Activated CD8-positive, alpha-beta T cell treated with anti-CD3 and anti-CD28 coated beads for 36 hours (primary cell): ENCODE measurements around the gene EXOSC6. TPM values are rescaled to one million over a fixed set of nuclear protein-coding genes. Genes with fewer than 3 reads are reported as not detected.
"Not testable (repeated sequence)": the region's sequence is repeated elsewhere in the genome, so short reads cannot be mapped to it uniquely, and the experiment has no call there.

Source experiments
- ATAC-seq: fragments of 200-7000 bp; cut with Tn5 transposase; one replicate; pipeline ENCODE4 v1.10.0; 2021; ENCODE audit warnings: mild to moderate bottlenecking, moderate library complexity
- CTCF ChIA-PET: fragments of 350-600 bp; sonication (Branson Sonifier 250); formaldehyde crosslinking; loops from one replicate; lab custom pipeline; 2021; ENCODE audit warnings: antibody characterized with exemption; lab: Charles Lee
- POLR2A ChIA-PET: fragments of 350-600 bp; sonication (Branson Sonifier 250); formaldehyde crosslinking; loops from one replicate; lab custom pipeline; 2021; ENCODE audit warnings: antibody characterized with exemption; lab: Charles Lee
- DNase-seq: peaks from one replicate; pipeline ENCODE4 v3.0.0-alpha.2; 2020
- H3K27ac Mint-ChIP-seq: one replicate; pipeline ENCODE4 v1.8.0; 2021; ENCODE audit warnings: mild to moderate bottlenecking, mixed read lengths
- H3K27me3 Mint-ChIP-seq: one replicate; pipeline ENCODE4 v1.8.0; 2021; ENCODE audit warnings: mixed read lengths
- H3K36me3 Mint-ChIP-seq: one replicate; pipeline ENCODE4 v1.8.0; 2021; ENCODE audit warnings: low read depth, mixed read lengths
- H3K4me1 Mint-ChIP-seq: one replicate; pipeline ENCODE4 v1.8.0; 2021; ENCODE audit warnings: low read depth, mixed read lengths
- H3K4me3 Mint-ChIP-seq: one replicate; pipeline ENCODE4 v1.8.0; 2021; ENCODE audit warnings: mild to moderate bottlenecking, moderate library complexity, mixed read lengths
- H3K9me3 Mint-ChIP-seq: one replicate; pipeline ENCODE4 v1.8.0; 2021; ENCODE audit warnings: mixed read lengths
- CTCF ChIP-seq: fragments of 200-600 bp; IDR thresholded peaks from one replicate; pipeline ENCODE4 v1.8.0; 2022; ENCODE audit warnings: antibody characterized with exemption, mild to moderate bottlenecking
- intact Hi-C: fragments of 100-400 bp; cut with micrococcal nuclease; formaldehyde crosslinking; loops from one replicate; pipeline ENCODE4 v1.10.0; 2022
- total RNA-seq, 2 experiments: library from RNA; stranded (reverse); gene quantifications; one replicate each; pipeline ENCODE4 v1.2.3, GENCODE V29; 2021

EXOSC6 gene
- total RNA-seq, 2 experiments from 2014 or later: 23.6 to 25.0 TPM

- ChIA-PET CTCF (interaction anchor here (0.6 to 3.0 kb wide), 18 partner anchors 7 to 312 kb away, joined by 3 to 52 read pairs (median 4); partner anchors contain the start of genes AARS1 and EXOSC6), POLR2A (interaction anchor here (0.8 to 1.6 kb wide), 4 partner anchors 13 to 272 kb away, joined by 3 to 4 read pairs (median 3); partner anchors contain the start of genes AARS1 and EXOSC6)
- Mint-ChIP-seq H3K27ac (no peak overlapping the region), H3K36me3 (peaks cover 64% of the 10 kb centered on the region), H3K4me3 (no peak overlapping the region), H3K4me1 (no peaks in the 10 kb centered on the region), H3K9me3 (no peaks in the 10 kb centered on the region), H3K27me3 (no peaks in the 10 kb centered on the region)
- DNase-seq (no peak), ATAC-seq (peak; percentile 58)
- peak; percentile 68 for TF ChIP-seq CTCF
- intact Hi-C loops: no loop called here
Observed at GRCh38 chr16:70267516-70267915, 15.8 kb upstream of the EXOSC6 start.

- peaks cover 55% of the 10 kb centered on the region for H3K36me3 Mint-ChIP-seq
- H3K4me3 Mint-ChIP-seq, DNase-seq, intact Hi-C loops, H3K9me3 Mint-ChIP-seq, H3K27ac Mint-ChIP-seq, H3K27me3 Mint-ChIP-seq, H3K4me1 Mint-ChIP-seq, ATAC-seq: not testable (repeated sequence)
- CTCF ChIA-PET: interaction anchor here (1.0 to 1.3 kb wide), 3 partner anchors 7 to 8 kb away, joined by 3 to 6 read pairs (median 4); partner anchors contain the start of gene EXOSC6
- POLR2A ChIA-PET: interaction anchor here (4.7 kb wide), 1 partner anchor 9 kb away, joined by 28 read pairs; the partner anchor contains the start of gene EXOSC6
Observed at GRCh38 chr16:70259903-70260302, 8.2 kb upstream of the EXOSC6 start.

- CTCF ChIA-PET: interaction anchor here (1.3 kb wide), 1 partner anchor 8 kb away, joined by 6 read pairs; no protein-coding TSS in a partner anchor
- Mint-ChIP-seq H3K9me3 (no peaks in the 10 kb centered on the region), H3K27ac (no peak overlapping the region), H3K4me1 (no peaks in the 10 kb centered on the region), H3K27me3 (no peaks in the 10 kb centered on the region), H3K36me3 (peaks cover 52% of the 10 kb centered on the region), H3K4me3 (no peak overlapping the region)
- DNase-seq: no peak
- no peak for TF ChIP-seq CTCF
- no peak for ATAC-seq
- intact Hi-C loops: no loop called here
- POLR2A ChIA-PET: no interaction called here
Observed at GRCh38 chr16:70258946-70259345, 7.2 kb upstream of the EXOSC6 start.

- DNase-seq (no peak), ATAC-seq (no peak)
- Mint-ChIP-seq H3K4me1 (no peaks in the 10 kb centered on the region), H3K27me3 (no peaks in the 10 kb centered on the region), H3K27ac (no peak overlapping the region), H3K4me3 (no peak overlapping the region), H3K36me3 (peaks cover 55% of the 10 kb centered on the region), H3K9me3 (no peaks in the 10 kb centered on the region)
- TF ChIP-seq CTCF: no peak
- intact Hi-C loops: no loop called here
- POLR2A ChIA-PET: interaction anchor here (0.6 to 1.4 kb wide), 4 partner anchors 9 to 735 kb away, joined by 3 read pairs; no protein-coding TSS in a partner anchor
- CTCF ChIA-PET: no interaction called here
Observed at GRCh38 chr16:70258065-70258464, 6.3 kb upstream of the EXOSC6 start.

GRCh38 chr16:70257391-70257790 lies 5.7 kb upstream of the EXOSC6 start:
- ChIA-PET POLR2A (interaction anchor here (0.8 to 1.4 kb wide), 2 partner anchors 27 to 275 kb away, joined by 3 read pairs; no protein-coding TSS in a partner anchor), CTCF (interaction anchor here (0.6 to 7.0 kb wide), 2 partner anchors 10 to 122 kb away, joined by 3 to 52 read pairs; no protein-coding TSS in a partner anchor)
- intact Hi-C loops: no loop called here
- H3K4me1 Mint-ChIP-seq: no peaks in the 10 kb centered on the region
- peaks cover 58% of the 10 kb centered on the region for H3K36me3 Mint-ChIP-seq
- no peaks in the 10 kb centered on the region for H3K9me3 Mint-ChIP-seq
- H3K27ac Mint-ChIP-seq: no peak overlapping the region
- no peaks in the 10 kb centered on the region for H3K27me3 Mint-ChIP-seq
- no peak for ATAC-seq
- H3K4me3 Mint-ChIP-seq: no peak overlapping the region
- TF ChIP-seq CTCF: no peak
- DNase-seq: no peak
